Myocyte (in vitro differentiated cells): ENCODE results near the gene RAD50. TPM values are rescaled to one million over a fixed set of nuclear protein-coding genes. Genes with fewer than 3 reads are reported as not detected.
"Not testable (repeated sequence)": the region's sequence is repeated elsewhere in the genome, so short reads cannot be mapped to it uniquely, and the experiment has no call there.

Source experiments
- DNase-seq: peaks from one replicate; pipeline ENCODE4 v3.0.0-alpha.2; 2012; ENCODE audit warnings: low read depth
- total RNA-seq: library from RNA; depleted of rRNA; stranded (reverse); fragments of >200 nt; gene quantifications from 2 replicates; pipeline ENCODE4 v1.2.3, GENCODE V29; 2014

The RAD50 gene
- total RNA-seq, 1 donor from 2014 or later: 25.9 TPM

- DNase-seq: no peak
Observed at GRCh38 chr5:132629230-132629944, 72.6 kb downstream of the RAD50 start.

GRCh38 chr5:132633587-132633986 lies 76.8 kb downstream of the RAD50 start:
- not testable (repeated sequence) for DNase-seq

DNA sequence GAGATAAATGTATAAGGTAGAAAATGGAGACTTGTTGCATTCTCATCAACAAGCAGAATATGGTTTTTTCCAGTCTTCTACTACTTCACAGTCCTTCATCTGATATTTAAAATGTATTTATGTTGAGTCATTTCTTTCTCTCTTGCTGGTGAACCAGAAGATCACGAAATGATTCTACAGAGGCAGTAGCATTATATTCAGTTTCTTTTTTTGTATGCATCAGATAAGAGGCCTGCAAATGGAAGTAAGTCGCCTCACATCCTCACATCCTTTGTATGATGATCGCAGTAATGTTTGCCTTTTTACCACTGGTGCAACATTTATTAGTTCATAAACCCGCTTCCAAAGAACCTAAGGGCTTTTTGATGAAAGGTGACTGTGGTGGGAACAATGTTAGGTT lies 79.1 kb downstream of the RAD50 start:
- no peak for DNase-seq

DNA sequence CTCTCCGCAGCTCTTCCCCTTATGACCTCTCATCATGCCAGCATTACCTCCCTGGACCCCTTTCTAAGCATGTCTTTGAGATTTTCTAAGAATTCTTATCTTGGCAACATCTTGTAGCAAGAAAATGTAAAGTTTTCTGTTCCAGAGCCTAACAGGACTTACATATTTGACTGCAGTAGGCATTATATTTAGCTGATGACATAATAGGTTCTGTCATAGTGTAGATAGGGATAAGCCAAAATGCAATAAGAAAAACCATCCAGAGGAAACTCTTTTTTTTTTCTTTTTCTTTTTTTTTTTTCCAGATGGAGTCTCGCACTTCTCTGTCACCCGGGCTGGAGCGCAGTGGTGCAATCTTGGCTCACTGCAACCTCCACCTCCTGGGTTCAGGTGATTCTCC lies 80.5 kb downstream of the RAD50 start:
- DNase-seq: no peak

DNA sequence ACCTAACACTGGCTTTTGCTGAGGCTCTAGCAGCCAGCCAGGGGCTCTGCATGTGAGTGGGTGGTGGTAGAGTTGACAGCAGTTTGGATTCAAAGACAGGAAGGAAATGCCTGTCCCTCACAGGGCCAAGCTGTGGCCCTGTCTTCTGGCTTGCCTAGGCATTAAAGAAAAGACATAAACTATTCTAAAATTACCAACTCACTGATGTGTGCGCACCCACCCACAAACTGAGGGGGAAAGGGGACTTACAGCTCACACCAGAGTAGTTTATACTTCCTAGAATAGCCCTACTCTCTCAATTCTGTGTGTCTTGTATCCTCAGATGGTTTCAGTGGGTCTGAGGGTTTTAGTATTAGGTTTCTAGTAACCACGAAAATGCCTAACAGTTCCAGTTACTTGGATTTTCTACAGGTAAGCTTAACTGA lies 82.9 kb downstream of the RAD50 start:
- no peak for DNase-seq

GRCh38 chr5:132640613-132641012 lies 83.8 kb downstream of the RAD50 start:
- no peak for DNase-seq

- DNase-seq: no peak
Observed at GRCh38 chr5:132641241-132641723, 84.5 kb downstream of the RAD50 start.

DNA sequence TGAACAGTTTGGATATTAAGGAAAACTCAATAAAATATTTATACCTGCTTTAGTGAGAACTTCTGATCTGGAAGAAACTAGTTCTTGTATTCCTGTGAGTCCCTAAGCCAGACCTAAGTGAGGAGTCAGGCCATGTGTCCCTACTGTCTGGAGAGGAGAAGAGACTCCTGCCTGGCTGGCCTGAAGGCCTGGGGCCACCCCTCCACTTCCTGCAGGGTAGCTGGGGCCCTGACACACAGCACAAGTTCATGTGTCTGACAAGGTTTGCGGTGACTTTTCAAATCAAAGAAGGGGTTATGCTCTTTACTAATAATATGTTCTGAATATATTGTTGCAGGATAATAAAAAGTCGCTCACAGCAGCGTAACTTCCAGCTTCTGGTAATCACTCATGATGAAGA lies 85.1 kb downstream of the RAD50 start:
- DNase-seq: no peak

- no peak for DNase-seq
Observed at GRCh38 chr5:132644177-132644576, 87.4 kb downstream of the RAD50 start.

- no peak for DNase-seq
Observed at GRCh38 chr5:132646583-132647266, 89.9 kb downstream of the RAD50 start.

GRCh38 chr5:132647473-132647872 lies 90.7 kb downstream of the RAD50 start:
- DNase-seq: no peak

DNA sequence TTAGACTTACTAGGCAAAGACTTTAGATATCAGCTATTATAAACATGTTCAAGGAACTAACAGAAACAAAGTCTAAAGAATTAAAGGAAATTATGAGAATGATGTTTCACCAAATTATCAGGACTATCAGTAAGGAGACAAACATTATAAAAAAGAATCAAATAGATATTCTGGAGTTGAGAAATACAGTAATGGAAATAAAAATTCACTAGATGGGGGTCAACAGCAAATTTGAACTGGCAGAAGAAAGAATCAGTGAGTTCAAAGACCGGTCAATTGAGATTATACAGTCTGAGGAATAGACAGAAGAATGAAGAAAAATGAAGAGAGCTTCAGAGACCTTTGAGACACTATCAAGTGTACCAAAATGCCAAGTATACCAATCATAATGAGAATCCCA lies 91.6 kb downstream of the RAD50 start:
- no peak for DNase-seq

DNA sequence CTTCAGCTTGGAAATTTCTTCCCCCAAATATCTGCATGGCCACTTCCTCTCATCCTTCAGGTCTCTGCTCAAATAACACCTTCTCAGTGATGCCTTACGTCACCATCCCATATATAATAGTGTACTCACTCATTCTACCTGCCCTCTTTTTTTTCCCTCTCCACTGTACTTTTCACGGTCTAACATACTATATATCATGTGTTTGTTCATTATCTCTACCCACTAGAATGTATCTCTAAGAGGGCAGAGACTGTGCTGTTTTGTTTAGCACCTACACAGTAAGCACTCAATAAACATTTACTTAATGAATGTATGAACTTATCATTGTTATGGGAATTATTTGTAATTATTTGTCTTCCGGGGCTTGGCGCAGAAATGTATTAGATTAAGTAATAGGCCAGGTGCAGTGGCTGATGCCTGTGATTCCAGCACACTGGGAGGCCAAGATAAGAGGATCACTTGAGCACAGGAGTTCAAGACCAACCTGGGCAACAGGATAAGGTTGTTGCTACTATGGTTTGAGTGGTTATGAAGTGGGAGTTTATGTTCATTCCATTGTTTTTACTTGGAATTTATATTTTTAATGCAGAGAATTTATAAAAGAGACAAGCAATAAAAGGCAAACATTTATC lies 95.2 kb downstream of the RAD50 start:
- no peak for DNase-seq

DNA sequence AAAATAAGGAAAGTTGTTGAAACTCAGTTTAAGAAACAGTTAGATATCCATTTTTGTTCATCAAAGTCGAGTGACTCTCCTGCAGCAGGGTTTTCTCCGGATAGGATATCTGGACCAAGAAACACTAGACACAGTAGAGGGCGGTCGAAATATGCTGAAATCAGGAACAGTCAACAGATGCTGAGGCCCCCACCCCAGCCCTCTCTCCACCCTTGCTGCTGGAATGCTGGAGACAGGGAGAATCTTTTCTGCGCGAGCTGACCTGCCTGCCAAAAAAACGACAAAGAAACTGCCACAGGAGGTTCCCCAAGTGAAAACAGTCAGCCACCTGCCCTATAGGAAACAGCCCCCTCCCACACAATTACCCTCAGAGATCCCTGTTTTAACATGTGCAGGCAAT lies 96.9 kb downstream of the RAD50 start:
- DNase-seq: no peak

- DNase-seq: peak; percentile 33
Observed at GRCh38 chr5:132655821-132656773, 99.3 kb downstream of the RAD50 start.

DNA sequence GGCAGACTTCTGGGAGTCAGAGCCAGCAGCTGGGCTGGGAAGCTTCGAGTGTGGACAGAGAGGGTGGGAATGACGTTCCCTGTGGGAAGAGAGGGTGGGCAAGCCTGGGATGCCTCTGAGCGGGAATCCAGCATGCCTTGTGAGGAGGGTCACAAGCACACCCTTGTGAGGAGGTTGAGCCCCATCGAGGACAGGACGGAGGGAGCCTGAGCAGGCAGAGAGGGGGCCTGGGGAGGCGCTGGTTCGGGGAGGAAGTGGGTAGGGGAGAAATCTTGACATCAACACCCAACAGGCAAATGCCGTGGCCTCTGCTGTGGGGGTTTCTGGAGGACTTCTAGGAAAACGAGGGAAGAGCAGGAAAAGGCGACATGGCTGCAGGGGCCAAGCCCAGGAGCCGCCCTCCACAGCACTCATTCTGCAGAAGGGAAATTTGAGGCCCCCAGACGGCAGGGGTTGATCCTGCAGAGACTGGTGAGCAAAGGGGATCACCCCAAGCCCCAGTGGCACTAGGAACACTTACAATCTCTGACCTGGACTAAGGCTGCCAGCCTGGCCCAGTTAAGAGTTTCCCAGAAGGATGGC lies 100.1 kb downstream of the RAD50 start:
- DNase-seq: no peak

GRCh38 chr5:132657676-132658380 lies 101.1 kb downstream of the RAD50 start, which contains the start of gene IL13:
TSS of gene IL13 (plus strand) at chr5:132658173. CDS start at chr5:132658187, 14 bp downstream.
- no peak for DNase-seq

- no peak for DNase-seq
Observed at GRCh38 chr5:132658381-132659302, 101.9 kb downstream of the RAD50 start.
